ENCODE measurements around the gene ARHGEF25.

Gene ARHGEF25

GRCh38 chr12:57574795-57575194 lies 36.4 kb upstream of the ARHGEF25 start:
- DNase-seq (ENCODE audit: low spot score) = no peak
- TF ChIP-seq, protein P1, sequence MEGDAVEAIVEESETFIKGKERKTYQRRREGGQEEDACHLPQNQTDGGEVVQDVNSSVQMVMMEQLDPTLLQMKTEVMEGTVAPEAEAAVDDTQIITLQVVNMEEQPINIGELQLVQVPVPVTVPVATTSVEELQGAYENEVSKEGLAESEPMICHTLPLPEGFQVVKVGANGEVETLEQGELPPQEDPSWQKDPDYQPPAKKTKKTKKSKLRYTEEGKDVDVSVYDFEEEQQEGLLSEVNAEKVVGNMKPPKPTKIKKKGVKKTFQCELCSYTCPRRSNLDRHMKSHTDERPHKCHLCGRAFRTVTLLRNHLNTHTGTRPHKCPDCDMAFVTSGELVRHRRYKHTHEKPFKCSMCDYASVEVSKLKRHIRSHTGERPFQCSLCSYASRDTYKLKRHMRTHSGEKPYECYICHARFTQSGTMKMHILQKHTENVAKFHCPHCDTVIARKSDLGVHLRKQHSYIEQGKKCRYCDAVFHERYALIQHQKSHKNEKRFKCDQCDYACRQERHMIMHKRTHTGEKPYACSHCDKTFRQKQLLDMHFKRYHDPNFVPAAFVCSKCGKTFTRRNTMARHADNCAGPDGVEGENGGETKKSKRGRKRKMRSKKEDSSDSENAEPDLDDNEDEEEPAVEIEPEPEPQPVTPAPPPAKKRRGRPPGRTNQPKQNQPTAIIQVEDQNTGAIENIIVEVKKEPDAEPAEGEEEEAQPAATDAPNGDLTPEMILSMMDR (IDR thresholded peaks at IDR 0.05) = no peak
- no peak overlapping the region for H3K4me3 ChIP-seq
- H3K27ac ChIP-seq = no peak overlapping the region

DNA sequence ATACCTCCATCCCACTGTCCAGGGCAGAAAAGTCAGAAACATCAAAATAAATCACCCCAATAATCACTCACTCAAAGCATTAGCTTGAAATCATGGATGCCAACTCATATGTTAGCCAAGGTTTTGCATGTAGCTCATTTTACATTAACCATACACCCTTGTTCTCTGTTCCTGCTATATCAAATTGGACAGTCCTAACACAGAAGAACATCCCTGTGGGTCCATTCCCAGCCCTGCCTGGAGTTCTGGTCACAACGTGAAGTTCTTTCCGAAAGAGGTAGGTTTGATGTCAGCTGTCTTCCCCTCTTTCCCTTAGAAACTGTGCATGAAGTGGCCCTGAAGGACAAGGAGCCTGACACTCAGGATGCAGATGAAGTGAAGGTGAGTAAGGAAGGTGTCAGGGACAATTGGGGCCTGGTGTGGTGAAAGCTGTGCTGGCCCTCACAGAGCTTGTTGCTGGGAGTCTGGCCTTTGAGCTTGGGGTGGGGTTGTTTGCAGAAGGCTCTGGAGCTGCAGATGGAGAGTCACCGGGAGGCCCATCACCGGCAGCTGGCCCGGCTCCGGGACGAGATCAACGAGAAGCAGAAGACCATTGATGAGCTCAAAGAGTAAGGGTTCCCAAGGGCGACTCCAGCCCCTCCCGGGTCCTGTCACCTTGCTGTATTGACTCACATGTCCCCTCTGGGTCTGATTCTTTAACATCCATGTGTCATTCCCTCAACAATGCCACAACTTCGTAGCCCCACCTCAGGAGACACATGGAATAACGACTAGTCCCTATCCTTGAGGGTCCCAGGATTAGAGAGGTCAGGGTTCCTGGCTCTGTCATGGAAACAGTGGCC lies 35.2 kb upstream of the ARHGEF25 start:
- no peak overlapping the region for H3K27ac ChIP-seq
- no peak for DNase-seq (ENCODE audit: low spot score)
- H3K4me3 ChIP-seq = no peak overlapping the region
- TF ChIP-seq, protein P1 (IDR thresholded peaks at IDR 0.05) = no peak

GRCh38 chr12:57576613-57577160 lies 34.5 kb upstream of the ARHGEF25 start:
- Histone ChIP-seq H3K27ac (no peak overlapping the region), H3K4me3 (no peak overlapping the region)
- DNase-seq (ENCODE audit: low spot score) = no peak
- TF ChIP-seq, protein P1 (IDR thresholded peaks at IDR 0.05) = no peak

DNA sequence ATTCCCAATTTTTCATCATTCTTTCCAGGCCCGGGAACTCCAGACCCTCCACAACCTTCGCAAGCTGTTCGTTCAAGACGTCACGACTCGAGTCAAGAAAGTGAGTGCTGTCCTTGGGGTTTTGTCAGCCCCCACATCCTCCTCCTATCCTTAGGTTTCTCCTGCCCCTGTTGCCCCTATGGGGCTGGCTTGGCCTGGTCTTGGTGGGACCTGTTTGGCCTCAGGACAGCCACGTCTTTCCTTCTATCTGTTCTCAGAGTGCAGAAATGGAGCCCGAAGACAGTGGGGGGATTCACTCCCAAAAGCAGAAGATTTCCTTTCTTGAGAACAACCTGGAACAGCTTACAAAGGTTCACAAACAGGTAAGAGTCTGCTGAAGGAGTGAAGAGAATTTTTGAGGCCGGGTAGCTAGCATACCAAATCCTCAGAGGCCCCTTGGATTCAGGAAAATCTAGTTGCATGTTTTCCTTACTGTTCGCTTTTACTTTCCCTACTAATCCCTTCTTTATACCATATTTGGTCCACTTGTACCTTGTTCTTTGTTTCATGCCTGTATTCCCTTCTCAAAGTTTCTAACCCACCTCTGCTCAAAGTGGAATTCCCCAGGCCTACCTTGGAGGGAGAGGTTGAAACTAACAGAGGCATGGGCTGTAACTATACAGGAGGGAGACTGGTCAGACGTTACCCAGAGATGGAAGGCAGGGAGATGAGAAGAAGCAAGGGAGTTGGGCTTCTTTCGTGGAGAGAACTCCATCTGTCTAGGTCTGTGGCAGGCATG lies 33.1 kb upstream of the ARHGEF25 start:
- Histone ChIP-seq H3K27ac (no peak overlapping the region), H3K4me3 (no peak overlapping the region)
- no peak for DNase-seq (ENCODE audit: low spot score)
- TF ChIP-seq, protein P1 (IDR thresholded peaks at IDR 0.05) = no peak

GRCh38 chr12:57579011-57579410 lies 32.2 kb upstream of the ARHGEF25 start:
- no peak overlapping the region for H3K27ac ChIP-seq
- no peak overlapping the region for H3K4me3 ChIP-seq
- no peak for DNase-seq (ENCODE audit: low spot score)
- TF ChIP-seq, protein P1 (IDR thresholded peaks at IDR 0.05) = no peak

DNA sequence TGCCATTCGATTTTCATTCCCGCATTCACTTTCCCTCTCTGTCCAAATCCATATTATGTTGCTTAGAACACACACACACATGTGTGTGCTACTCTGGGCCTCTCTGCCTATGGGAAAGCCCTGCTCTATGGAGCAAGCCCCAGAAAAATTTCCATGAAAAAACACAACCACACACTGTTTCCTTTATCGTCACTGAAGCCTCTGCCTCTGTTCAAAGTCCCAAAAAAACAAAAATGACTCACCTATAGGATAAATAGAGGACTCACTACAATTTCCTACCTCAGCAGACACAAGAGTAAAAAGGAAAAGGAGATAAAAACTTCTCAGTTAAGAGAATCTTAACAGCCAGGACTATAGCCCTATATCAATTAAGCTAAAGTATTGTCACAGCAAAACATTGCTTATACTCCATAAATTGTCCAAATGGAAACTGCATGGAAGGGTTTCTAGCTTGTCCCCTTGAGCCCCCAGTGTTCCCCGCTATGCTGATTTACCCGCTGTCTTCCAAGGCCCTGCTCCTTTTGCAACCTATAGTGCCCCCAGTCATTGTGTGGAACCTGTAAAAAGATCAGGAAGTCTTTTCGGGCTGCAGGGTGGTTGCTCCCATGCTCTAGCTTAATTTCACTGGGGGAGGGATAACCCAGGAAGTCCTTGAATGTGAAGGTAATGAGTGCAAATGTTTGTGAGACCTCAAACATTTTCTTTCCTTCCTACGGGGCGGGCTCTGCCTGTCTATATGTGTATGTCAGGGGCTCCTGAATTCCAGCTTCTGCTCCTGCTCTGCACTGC lies 31.4 kb upstream of the ARHGEF25 start:
- Histone ChIP-seq H3K27ac (no peak overlapping the region), H3K4me3 (no peak overlapping the region)
- no peak for DNase-seq (ENCODE audit: low spot score)
- TF ChIP-seq, protein P1 (IDR thresholded peaks at IDR 0.05) = no peak

Measured in coronary artery (tissue), 2 donors.